ENCODE measurements around the gene FHIP2A.

DNA sequence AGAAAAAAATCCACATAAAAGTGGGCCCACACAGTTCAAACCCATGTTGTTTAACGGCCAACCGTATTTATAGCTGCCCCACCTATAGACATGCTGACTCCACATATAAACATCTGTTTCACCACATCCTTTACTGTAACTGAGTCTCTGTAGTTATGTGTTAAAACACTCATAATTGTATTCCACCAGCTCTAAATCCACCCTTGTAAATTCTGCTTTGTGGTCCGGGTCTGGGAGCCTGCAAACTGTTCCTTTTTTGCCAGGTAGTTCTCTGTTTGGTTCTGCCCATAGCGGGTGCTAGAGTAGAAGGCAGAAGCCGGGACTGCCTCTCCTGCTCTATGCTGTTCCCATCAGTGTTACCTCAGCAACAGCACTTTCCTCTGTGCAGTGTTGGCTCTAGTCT, 20.2 kb upstream of the FHIP2A start:
- TF ChIP-seq POLR2A (IDR thresholded peaks at IDR 0.05; ENCODE audit: low read length) (no peak), GATA1 (IDR thresholded peaks at IDR 0.05; ENCODE audit: low read depth, low read length) (no peak)

All from erythroblast (primary cell).